GM12878 (cell line): ENCODE results near the gene POLR1D. TPM values are rescaled to one million over a fixed set of nuclear protein-coding genes. Genes with fewer than 3 reads are reported as not detected.
A peak's percentile ranks its signal among the peaks of the same experiment; 100 is the strongest.

ENCODE experiments used
- ATAC-seq: fragments of 200-7000 bp; cut with Tn5 transposase; 3 replicates; pipeline ENCODE4 v1.9.1; 2020; ENCODE audit warnings: mild to moderate bottlenecking, moderate library complexity
- BruUV-seq: library from RNA; stranded (reverse); fragments of 400-500 nt; replicated peaks from 2 replicates; lab custom pipeline; 2021; lab: Mats Ljungman, UMichigan
- CTCF ChIA-PET: fragments of 300-600 bp; sonication (Branson Sonifier 250); formaldehyde crosslinking; extraction: SDS; loops from one replicate; lab custom pipeline; 2021; ENCODE audit warnings: inconsistent platforms; lab: Yijun Ruan, JAX
- POLR2A ChIA-PET: fragments of 350-600 bp; formaldehyde crosslinking; extraction: SDS; loops from one replicate; lab custom pipeline; 2021; ENCODE audit warnings: inconsistent platforms; lab: Charles Lee
- RAD21 ChIA-PET: fragments of 300-600 bp; sonication (Branson Sonifier 250); formaldehyde crosslinking; loops from one replicate; lab custom pipeline; 2023; ENCODE audit warnings: antibody characterized with exemption; ENCODE audit not compliant: unreplicated experiment; lab: Charles Lee
- SMC1A ChIA-PET: fragments of 300-600 bp; sonication (Branson Sonifier 250); formaldehyde crosslinking; loops from one replicate; lab custom pipeline; 2023; ENCODE audit not compliant: unreplicated experiment, uncharacterized antibody; lab: Charles Lee
- DNase-seq: peaks from one replicate; pipeline ENCODE4 v3.0.0-alpha.2; 2011; ENCODE audit warnings: low read depth, low spot score
- FAIRE-seq: peaks from 3 replicates; lab custom pipeline; 2011; peaks lifted over from hg19 to GRCh38; lab: Jason Lieb, UNC
- H2AFZ ChIP-seq: 2 replicates; pipeline ENCODE4 v1.6.0; 2011; ENCODE audit warnings: low read depth, low read length, control low read depth; ENCODE audit not compliant: control insufficient read depth
- H3K27ac ChIP-seq: 2 replicates; pipeline ENCODE4 v1.5.1; 2011; ENCODE audit warnings: control low read depth; ENCODE audit not compliant: control insufficient read depth, insufficient read depth
- H3K27me3 ChIP-seq, 2 experiments: replicated peaks in 1 of 2; 2 replicates each; pipeline versions ENCODE4 v1.6.0 to v1.6.1; 2011; ENCODE audit warnings: low read length in 1 of 2; ENCODE audit not compliant: control insufficient read depth in 2 of 2, insufficient read depth in 2 of 2
- H3K36me3 ChIP-seq, 2 experiments: 2 replicates each; pipeline ENCODE4 v1.5.1; 2011; ENCODE audit warnings: low read length in 1 of 2; ENCODE audit not compliant: control insufficient read depth in 2 of 2, insufficient read depth in 2 of 2
- H3K4me1 ChIP-seq: 2 replicates; pipeline ENCODE4 v1.6.1; 2011; ENCODE audit warnings: mild to moderate bottlenecking, low read length, moderate library complexity, mixed read lengths; ENCODE audit not compliant: control insufficient read depth, insufficient read depth
- H3K4me2 ChIP-seq: 2 replicates; pipeline ENCODE4 v1.6.0; 2011; ENCODE audit warnings: control low read depth; ENCODE audit not compliant: control insufficient read depth, insufficient read depth
- H3K4me3 ChIP-seq: fragments of 200-600 bp; sonication (generic); 2 replicates; pipeline ENCODE4 v1.5.1; 2016
- H3K79me2 ChIP-seq: 2 replicates; pipeline ENCODE4 v1.6.0; 2011; ENCODE audit warnings: low read length; ENCODE audit not compliant: control insufficient read depth, insufficient read depth
- H3K9ac ChIP-seq: 2 replicates; pipeline ENCODE4 v1.8.0; 2011; ENCODE audit warnings: low read length, control low read depth, mixed read lengths; ENCODE audit not compliant: control insufficient read depth, insufficient read depth
- H3K9me3 ChIP-seq: replicated peaks from 3 replicates; pipeline ENCODE4 v1.5.1; 2011; ENCODE audit warnings: mild to moderate bottlenecking, low read length; ENCODE audit not compliant: control insufficient read depth, insufficient read depth
- H4K20me1 ChIP-seq: 2 replicates; pipeline ENCODE4 v1.6.0; 2011; ENCODE audit not compliant: control insufficient read depth, insufficient read depth
- BHLHE40 ChIP-seq, 2 experiments: fragments of 450-650 bp in 1 of 2; IDR thresholded peaks; 2 replicates each; pipeline ENCODE4 v1.6.1; 2011 to 2017; ENCODE audit warnings: low read depth in 2 of 2, borderline replicate concordance in 1 of 2, improper control_type of control experiment in 1 of 2, low read length in 1 of 2, mild to moderate bottlenecking in 1 of 2
- CBFB ChIP-seq: IDR thresholded peaks from 2 replicates; pipeline ENCODE4 v1.6.1; 2016; ENCODE audit warnings: antibody characterized with exemption, low read depth
- IKZF1 ChIP-seq: fragments of 450-650 bp; conservative IDR thresholded peaks from 2 replicates; pipeline ENCODE4 v1.6.1; 2017; ENCODE audit warnings: antibody characterized with exemption, mild to moderate bottlenecking
- IRF4 ChIP-seq: IDR thresholded peaks from 2 replicates; pipeline ENCODE4 v1.6.1; 2011; ENCODE audit warnings: low read depth, low read length
- LARP7 ChIP-seq: fragments of 450-650 bp; IDR thresholded peaks from 2 replicates; pipeline ENCODE4 v1.6.1; 2017; ENCODE audit warnings: mild to moderate bottlenecking
- MYB ChIP-seq: fragments of 150-350 bp; IDR thresholded peaks from 2 replicates; pipeline ENCODE4 v1.6.1; 2014; ENCODE audit warnings: mild to moderate bottlenecking, low read depth, low read length, borderline replicate concordance
- NFYB ChIP-seq: IDR thresholded peaks from 2 replicates; pipeline ENCODE4 v1.6.1; 2011; ENCODE audit warnings: low read depth, mild to moderate bottlenecking, low read length, improper control_type of control experiment, moderate library complexity; ENCODE audit not compliant: insufficient read depth
- RB1 ChIP-seq: fragments of 450-650 bp; formaldehyde crosslinking; IDR thresholded peaks from 2 replicates; pipeline ENCODE4 v1.6.1; 2017; ENCODE audit warnings: mild to moderate bottlenecking, borderline replicate concordance
- SMAD5 ChIP-seq: IDR thresholded peaks from 2 replicates; pipeline ENCODE4 v1.6.1; 2016; ENCODE audit warnings: antibody characterized with exemption, low read depth
- SMARCA5 ChIP-seq: fragments of 450-650 bp; IDR thresholded peaks from 2 replicates; pipeline ENCODE4 v1.6.1; 2017; ENCODE audit warnings: mild to moderate bottlenecking
- WGBS: methylation state at CpG from one replicate; pipeline ENCODE4 v1.1.6; 2016; ENCODE audit warnings: low lambda C conversion rate; ENCODE audit not compliant: insufficient replicate concordance, insufficient coverage; ENCODE audit errors: missing lambda C conversion rate; 5-methylcytosine and 5-hydroxymethylcytosine counted together
- in situ Hi-C: fragments of 300-500 bp; cut with MboI; formaldehyde crosslinking; loops from 9 replicates; pipeline ENCODE4 v1.14.3; 2018; ENCODE audit warnings: mixed read lengths
- intact Hi-C: fragments of 100-400 bp; cut with micrococcal nuclease; formaldehyde crosslinking; loops from one replicate; pipeline ENCODE4 v1.14.2; 2022; ENCODE audit not compliant: unreplicated experiment
- polyA plus RNA-seq, 11 experiments: library from polyadenylated mRNA; depleted of rRNA in 4 of 11; unstranded in 6 of 11; stranded (reverse) in 5 of 11; fragments of >200 nt; fragmentation: Nextera tagmentation in 4 of 11; fragmentation: Illumina TruSeq in 1 of 11; extraction: Ambion mirVana in 4 of 11; extraction: Trizol in 1 of 11; gene quantifications; 1 replicate in 1 of 11; 2 replicates in 10 of 11; pipeline versions ENCODE4 v1.2.1 to v1.2.3, GENCODE V29; 2011 to 2016; ENCODE audit warnings: inconsistent platforms in 2 of 11, missing spikeins in 2 of 11, low read depth in 1 of 11
- total RNA-seq, 4 experiments: library from RNA; depleted of rRNA in 3 of 4; stranded (reverse); fragments of >200 nt in 3 of 4; fragmentation: Illumina TruSeq in 1 of 4; extraction: Trizol in 1 of 4; gene quantifications; 2 replicates each; pipeline versions ENCODE4 v1.2.1 to v1.2.3, GENCODE V29; 2013 to 2021
- TF ChIP-seq, protein P1 (sequence below): fragments of 450-650 bp; IDR thresholded peaks from 2 replicates; pipeline ENCODE4 v1.6.1; 2018; ENCODE audit warnings: borderline replicate concordance, mild to moderate bottlenecking; ENCODE audit not compliant: partially characterized antibody
- TF ChIP-seq, protein P2 (sequence below): IDR thresholded peaks from 2 replicates; pipeline ENCODE4 v1.6.1; 2012; ENCODE audit warnings: low read depth, low read length, improper control_type of control experiment
- TF ChIP-seq, protein P3 (sequence below): fragments of 150-350 bp; IDR thresholded peaks from 2 replicates; pipeline ENCODE4 v1.6.1; 2014; ENCODE audit warnings: mild to moderate bottlenecking, low read depth, low read length
- TF ChIP-seq, protein P4 (sequence below): IDR thresholded peaks from 2 replicates; pipeline ENCODE4 v1.6.1; 2011; ENCODE audit warnings: low read depth, mild to moderate bottlenecking, low read length, moderate library complexity, borderline replicate concordance; ENCODE audit errors: extremely low read depth
- TF ChIP-seq, protein P5 (sequence below): fragments of 450-650 bp; IDR thresholded peaks from 2 replicates; pipeline ENCODE4 v1.6.1; 2016; ENCODE audit warnings: mild to moderate bottlenecking

The POLR1D gene
- total and polyA plus RNA-seq, 10 of the 15 experiments (the other 5 are each of a cell fraction or from before 2014, with no cell fraction given) = 119 to 223 (median 160) TPM

DNA sequence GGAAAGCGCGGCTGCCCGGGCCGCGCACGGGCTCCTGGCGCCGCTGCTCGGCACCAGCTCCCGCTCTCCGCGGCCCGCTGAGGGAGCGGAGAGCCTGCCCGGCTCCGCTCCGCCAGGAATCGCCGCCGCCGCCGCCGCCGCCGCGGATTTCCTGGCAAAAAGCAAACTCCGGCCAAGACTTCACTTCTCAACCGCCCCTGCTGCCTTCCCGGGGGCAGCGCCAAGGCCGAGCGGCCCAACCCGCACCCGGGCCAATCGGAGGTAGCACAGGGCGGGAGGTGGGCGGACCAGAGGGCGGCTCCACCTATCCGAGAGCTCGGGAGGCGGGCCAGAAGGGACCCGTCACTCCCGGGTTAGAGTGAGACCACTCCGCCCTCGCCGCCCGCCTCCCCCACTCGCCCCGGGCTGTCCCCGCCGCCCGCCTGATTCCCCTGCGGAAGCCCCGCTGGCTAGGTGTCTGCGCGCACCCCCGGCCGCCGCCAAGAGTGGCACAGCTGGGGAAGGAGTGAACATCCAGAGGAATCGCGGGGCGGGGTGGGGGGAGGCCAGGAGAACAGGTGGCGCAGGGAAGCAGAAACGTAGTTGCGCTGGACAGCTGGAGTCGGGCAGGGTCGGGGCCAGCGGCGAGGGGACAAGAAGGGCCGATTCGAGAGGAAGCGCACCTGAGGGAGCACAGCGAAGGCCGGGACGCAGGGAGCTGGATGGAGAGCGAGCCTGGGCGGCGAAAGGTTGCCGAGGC is 1.1 kb upstream of the POLR1D start, which contains the start of gene LNX2:
TSS of gene LNX2 (minus strand) at position 153 of the 739 bp plus-strand sequence. CDS start 38,826 bp downstream, outside the sequence.
- Histone ChIP-seq H3K27me3 (no peaks in the 10 kb centered on the region), H3K4me3 (peak within 1 kb of the TSS; percentile 97), H3K4me1 (peaks cover 8% of the 10 kb centered on the region), H4K20me1 (peaks cover 3% of the 10 kb centered on the region; the same call in 1 of the 2 replicates), H3K79me2 (peaks cover 68% of the 10 kb centered on the region), H3K9ac (peak within 1 kb of the TSS; percentile 94), H3K27ac (peak within 1 kb of the TSS; percentile 84), H3K9me3 (no peaks in the 10 kb centered on the region), H3K36me3 (no peaks in the 10 kb centered on the region), H3K4me2 (peak within 1 kb of the TSS; percentile 81), H2AFZ (peak within 1 kb of the TSS; percentile 84)
- in situ Hi-C loops = no loop called here
- ChIA-PET CTCF (interaction anchor here (1.1 to 3.8 kb wide), 4 partner anchors 14 to 195 kb away, joined by 3 to 27 read pairs (median 4); no protein-coding TSS in a partner anchor), POLR2A (interaction anchor here (0.6 to 7.2 kb wide), 17 partner anchors 9 to 912 kb away, joined by 3 to 55 read pairs (median 4); no protein-coding TSS in a partner anchor), RAD21 (interaction anchor here (0.6 to 6.0 kb wide), 14 partner anchors 9 to 452 kb away, joined by 3 to 33 read pairs (median 4); partner anchors contain the start of gene MTIF3), SMC1A (interaction anchor here (1.0 to 3.2 kb wide), 11 partner anchors 8 to 88 kb away, joined by 3 to 35 read pairs (median 4); no protein-coding TSS in a partner anchor)
- FAIRE-seq = no peak
- intact Hi-C loops = loop anchor here (1.0 to 5.0 kb wide), 3 partner anchors 170 to 368 kb away; partner anchors contain the start of genes MTIF3 and RPL21
- WGBS = under 1% methylated on average over 72 of the region's 79 CpGs
- BruUV-seq = no TSS peak
- ATAC-seq = peak; percentile 94
- DNase-seq = peak; percentile 80
- TF ChIP-seq IKZF1 (peak; percentile 87), CBFB (no peak), RB1 (peak; percentile 9; the same call in 1 of the 2 replicates), SMAD5 (0 out of 2 replicates have a peak, but pooled peaks have one; percentile 23), SMARCA5 (0 out of 2 replicates have a peak, but pooled peaks have one; percentile 3), NFYB (peak; percentile 90), IRF4 (no peak), BHLHE40 (IDR thresholded peaks at IDR 0.05; ENCODE audit: borderline replicate concordance in 1 of 2, low read depth in 2 of 2, low read length in 1 of 2) (peak; percentile 6 to 61; a peak in 3 of 4 replicates), MYB (no peak), LARP7 (peak; percentile 70; the same call in 1 of the 2 replicates)
- TF ChIP-seq, protein P1, sequence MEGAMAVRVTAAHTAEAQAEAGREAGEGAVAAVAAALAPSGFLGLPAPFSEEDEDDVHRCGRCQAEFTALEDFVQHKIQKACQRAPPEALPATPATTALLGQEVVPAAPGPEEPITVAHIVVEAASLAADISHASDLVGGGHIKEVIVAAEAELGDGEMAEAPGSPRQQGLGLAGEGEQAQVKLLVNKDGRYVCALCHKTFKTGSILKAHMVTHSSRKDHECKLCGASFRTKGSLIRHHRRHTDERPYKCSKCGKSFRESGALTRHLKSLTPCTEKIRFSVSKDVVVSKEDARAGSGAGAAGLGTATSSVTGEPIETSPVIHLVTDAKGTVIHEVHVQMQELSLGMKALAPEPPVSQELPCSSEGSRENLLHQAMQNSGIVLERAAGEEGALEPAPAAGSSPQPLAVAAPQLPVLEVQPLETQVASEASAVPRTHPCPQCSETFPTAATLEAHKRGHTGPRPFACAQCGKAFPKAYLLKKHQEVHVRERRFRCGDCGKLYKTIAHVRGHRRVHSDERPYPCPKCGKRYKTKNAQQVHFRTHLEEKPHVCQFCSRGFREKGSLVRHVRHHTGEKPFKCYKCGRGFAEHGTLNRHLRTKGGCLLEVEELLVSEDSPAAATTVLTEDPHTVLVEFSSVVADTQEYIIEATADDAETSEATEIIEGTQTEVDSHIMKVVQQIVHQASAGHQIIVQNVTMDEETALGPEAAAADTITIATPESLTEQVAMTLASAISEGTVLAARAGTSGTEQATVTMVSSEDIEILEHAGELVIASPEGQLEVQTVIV = no peak
- TF ChIP-seq, protein P2, sequence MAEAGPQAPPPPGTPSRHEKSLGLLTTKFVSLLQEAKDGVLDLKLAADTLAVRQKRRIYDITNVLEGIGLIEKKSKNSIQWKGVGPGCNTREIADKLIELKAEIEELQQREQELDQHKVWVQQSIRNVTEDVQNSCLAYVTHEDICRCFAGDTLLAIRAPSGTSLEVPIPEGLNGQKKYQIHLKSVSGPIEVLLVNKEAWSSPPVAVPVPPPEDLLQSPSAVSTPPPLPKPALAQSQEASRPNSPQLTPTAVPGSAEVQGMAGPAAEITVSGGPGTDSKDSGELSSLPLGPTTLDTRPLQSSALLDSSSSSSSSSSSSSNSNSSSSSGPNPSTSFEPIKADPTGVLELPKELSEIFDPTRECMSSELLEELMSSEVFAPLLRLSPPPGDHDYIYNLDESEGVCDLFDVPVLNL = no peak
- TF ChIP-seq, protein P3, sequence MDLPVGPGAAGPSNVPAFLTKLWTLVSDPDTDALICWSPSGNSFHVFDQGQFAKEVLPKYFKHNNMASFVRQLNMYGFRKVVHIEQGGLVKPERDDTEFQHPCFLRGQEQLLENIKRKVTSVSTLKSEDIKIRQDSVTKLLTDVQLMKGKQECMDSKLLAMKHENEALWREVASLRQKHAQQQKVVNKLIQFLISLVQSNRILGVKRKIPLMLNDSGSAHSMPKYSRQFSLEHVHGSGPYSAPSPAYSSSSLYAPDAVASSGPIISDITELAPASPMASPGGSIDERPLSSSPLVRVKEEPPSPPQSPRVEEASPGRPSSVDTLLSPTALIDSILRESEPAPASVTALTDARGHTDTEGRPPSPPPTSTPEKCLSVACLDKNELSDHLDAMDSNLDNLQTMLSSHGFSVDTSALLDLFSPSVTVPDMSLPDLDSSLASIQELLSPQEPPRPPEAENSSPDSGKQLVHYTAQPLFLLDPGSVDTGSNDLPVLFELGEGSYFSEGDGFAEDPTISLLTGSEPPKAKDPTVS = no peak
- TF ChIP-seq, protein P4, sequence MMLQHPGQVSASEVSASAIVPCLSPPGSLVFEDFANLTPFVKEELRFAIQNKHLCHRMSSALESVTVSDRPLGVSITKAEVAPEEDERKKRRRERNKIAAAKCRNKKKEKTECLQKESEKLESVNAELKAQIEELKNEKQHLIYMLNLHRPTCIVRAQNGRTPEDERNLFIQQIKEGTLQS = no peak
- TF ChIP-seq, protein P5, sequence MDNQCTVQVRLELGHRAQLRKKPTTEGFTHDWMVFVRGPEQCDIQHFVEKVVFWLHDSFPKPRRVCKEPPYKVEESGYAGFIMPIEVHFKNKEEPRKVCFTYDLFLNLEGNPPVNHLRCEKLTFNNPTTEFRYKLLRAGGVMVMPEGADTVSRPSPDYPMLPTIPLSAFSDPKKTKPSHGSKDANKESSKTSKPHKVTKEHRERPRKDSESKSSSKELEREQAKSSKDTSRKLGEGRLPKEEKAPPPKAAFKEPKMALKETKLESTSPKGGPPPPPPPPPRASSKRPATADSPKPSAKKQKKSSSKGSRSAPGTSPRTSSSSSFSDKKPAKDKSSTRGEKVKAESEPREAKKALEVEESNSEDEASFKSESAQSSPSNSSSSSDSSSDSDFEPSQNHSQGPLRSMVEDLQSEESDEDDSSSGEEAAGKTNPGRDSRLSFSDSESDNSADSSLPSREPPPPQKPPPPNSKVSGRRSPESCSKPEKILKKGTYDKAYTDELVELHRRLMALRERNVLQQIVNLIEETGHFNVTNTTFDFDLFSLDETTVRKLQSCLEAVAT = 0 out of 2 replicates have a peak, but pooled peaks have one; percentile 48
